Measurements from ENCODE around the gene UBR4. TPM values are rescaled to one million over a fixed set of nuclear protein-coding genes. Genes with fewer than 3 reads are reported as not detected.

The UBR4 gene
- total RNA-seq, 4 donors from 2014 or later = 140 to 418 (median 223) TPM

- no peaks in the 10 kb centered on the region for H3K27me3 ChIP-seq
- H3K4me3 ChIP-seq = no peak overlapping the region
- in situ Hi-C loops (cut with MboI; ENCODE audit: low pct_ligation_motif_present in 1 of 4, low pct_unique_long_range_greater_than_20kb in 1 of 4, low sequenced_read_pairs in 3 of 4) = loop anchor here in 1 of 4 donors (10.0 kb wide), 1 partner anchor 225 kb away; no protein-coding TSS in a partner anchor
- H3K4me1 ChIP-seq = no peaks in the 10 kb centered on the region
- intact Hi-C loops (cut with DNase I; ENCODE audit: low total_unique reads) = no loop called here
- 84 to 85% methylated on average over 3 of the region's 3 CpGs for WGBS, 2 donors (ENCODE audit: low coverage in 1 of 2)
- H3K9me3 ChIP-seq = no peaks in the 10 kb centered on the region
- peaks cover 0 to 97% (median 50%) of the 10 kb centered on the region in 4 donors for H3K36me3 ChIP-seq
- H3K27ac ChIP-seq = no peak overlapping the region
- TF ChIP-seq POLR2A (IDR thresholded peaks at IDR 0.05) (no peak), POLR2AphosphoS5 (IDR thresholded peaks at IDR 0.05) (no peak), EP300 (IDR thresholded peaks at IDR 0.05; ENCODE audit: low read depth) (no peak), CTCF (IDR thresholded peaks at IDR 0.05) (no peak)
- DNase-seq = no peak
Measured at GRCh38 chr1:19109545-19109944, 100.5 kb downstream of the UBR4 start.

GRCh38 chr1:19101244-19101643 is 108.8 kb downstream of the UBR4 start:
- no peak for TF ChIP-seq POLR2AphosphoS5 (IDR thresholded peaks at IDR 0.05)
- TF ChIP-seq EP300 (IDR thresholded peaks at IDR 0.05; ENCODE audit: low read depth) = no peak
- no peak for TF ChIP-seq CTCF (IDR thresholded peaks at IDR 0.05)
- TF ChIP-seq POLR2A (IDR thresholded peaks at IDR 0.05) = no peak
- 90 to 93% methylated on average over 3 to 8 of the region's 8 CpGs for WGBS, 2 donors (ENCODE audit: low coverage in 1 of 2)
- Histone ChIP-seq H3K9me3 (no peaks in the 10 kb centered on the region), H3K27me3 (no peaks in the 10 kb centered on the region), H3K4me1 (peaks cover 0 to 12% (median 9%) of the 10 kb centered on the region in 4 donors), H3K4me3 (no peak overlapping the region), H3K27ac (no peak overlapping the region), H3K36me3 (peaks cover 0 to 96% (median 50%) of the 10 kb centered on the region in 4 donors)
- DNase-seq = no peak
- intact Hi-C loops (cut with DNase I; ENCODE audit: low total_unique reads) (no loop called here), in situ Hi-C loops (cut with MboI; ENCODE audit: low pct_ligation_motif_present in 1 of 4, low pct_unique_long_range_greater_than_20kb in 1 of 4, low sequenced_read_pairs in 3 of 4) (loop anchor here in 1 of 4 donors (10.0 kb wide), 1 partner anchor 216 kb away; no protein-coding TSS in a partner anchor)

GRCh38 chr1:19100028-19100427 is 110.0 kb downstream of the UBR4 start:
- intact Hi-C loops (cut with DNase I; ENCODE audit: low total_unique reads) = no loop called here
- 62 to 80% methylated on average over 2 to 5 of the region's 5 CpGs for WGBS, 2 donors (ENCODE audit: low coverage in 1 of 2)
- DNase-seq = no peak
- in situ Hi-C loops (cut with MboI; ENCODE audit: low pct_ligation_motif_present in 1 of 4, low pct_unique_long_range_greater_than_20kb in 1 of 4, low sequenced_read_pairs in 3 of 4) = loop anchor here in 1 of 4 donors (10.0 kb wide), 1 partner anchor 215 kb away; no protein-coding TSS in a partner anchor
- Histone ChIP-seq H3K4me3 (no peak overlapping the region), H3K27ac (peak overlapping the region; percentile 39 to 68 (median 59)), H3K4me1 (peaks cover 0 to 12% (median 9%) of the 10 kb centered on the region in 4 donors), H3K9me3 (no peaks in the 10 kb centered on the region), H3K27me3 (no peaks in the 10 kb centered on the region), H3K36me3 (peaks cover 0 to 96% (median 53%) of the 10 kb centered on the region in 4 donors)
- TF ChIP-seq CTCF (IDR thresholded peaks at IDR 0.05) = no peak

- in situ Hi-C loops (cut with MboI; ENCODE audit: low pct_ligation_motif_present in 1 of 4, low pct_unique_long_range_greater_than_20kb in 1 of 4, low sequenced_read_pairs in 3 of 4) (loop anchor here in 3 of 4 donors (10.0 kb wide), 1 partner anchor 192 kb away; the partner anchor contains the start of gene ALDH4A1 (in 3 of the 3)), intact Hi-C loops (cut with DNase I; ENCODE audit: low total_unique reads) (loop anchor here (10.0 kb wide), 1 partner anchor 212 kb away; no protein-coding TSS in a partner anchor)
- TF ChIP-seq POLR2A (IDR thresholded peaks at IDR 0.05) (no peak), CTCF (IDR thresholded peaks at IDR 0.05) (no peak), EP300 (IDR thresholded peaks at IDR 0.05; ENCODE audit: low read depth) (no peak), POLR2AphosphoS5 (IDR thresholded peaks at IDR 0.05) (no peak)
Measured at GRCh38 chr1:19096990-19097389, 113.1 kb downstream of the UBR4 start.

More at GRCh38 chr1:19096990-19097389, 113.1 kb downstream of the UBR4 start:
- Histone ChIP-seq H3K9me3 (no peaks in the 10 kb centered on the region), H3K4me1 (peaks cover 0 to 12% (median 9%) of the 10 kb centered on the region in 4 donors), H3K4me3 (no peak overlapping the region), H3K27ac (no peak overlapping the region), H3K36me3 (peaks cover 0 to 96% (median 56%) of the 10 kb centered on the region in 4 donors), H3K27me3 (no peaks in the 10 kb centered on the region)
- DNase-seq = no peak
- 97% methylated on average over 5 of the region's 5 CpGs; no CpG with 5 or more reads in 1 of the 2 donors for WGBS, 2 donors (ENCODE audit: low coverage in 1 of 2)

Data from transverse colon (tissue), 4 donors.